Thyroid gland (tissue), 4 donors: Measurements from ENCODE around the gene RABGAP1.

ENCODE experiments used
- POLR2A ChIP-seq, 2 donors: fragments of 450-650 bp; IDR thresholded peaks; one replicate each; pipeline ENCODE4 v1.6.1; 2017; ENCODE audit warnings: antibody characterized with exemption in 2 of 2, mild to moderate bottlenecking in 2 of 2, moderate library complexity in 1 of 2
- TF ChIP-seq, protein P1 (sequence below), 6 experiments: fragments of 200-600 bp in 3 of 6; fragments of 450-650 bp in 3 of 6; sonication (generic) in 3 of 6; IDR thresholded peaks; one replicate each; pipeline ENCODE4 v1.5.1; 2016 to 2019; ENCODE audit warnings: antibody characterized with exemption in 6 of 6, mild to moderate bottlenecking in 2 of 6, inconsistent platforms in 1 of 6, moderate library complexity in 1 of 6

DNA sequence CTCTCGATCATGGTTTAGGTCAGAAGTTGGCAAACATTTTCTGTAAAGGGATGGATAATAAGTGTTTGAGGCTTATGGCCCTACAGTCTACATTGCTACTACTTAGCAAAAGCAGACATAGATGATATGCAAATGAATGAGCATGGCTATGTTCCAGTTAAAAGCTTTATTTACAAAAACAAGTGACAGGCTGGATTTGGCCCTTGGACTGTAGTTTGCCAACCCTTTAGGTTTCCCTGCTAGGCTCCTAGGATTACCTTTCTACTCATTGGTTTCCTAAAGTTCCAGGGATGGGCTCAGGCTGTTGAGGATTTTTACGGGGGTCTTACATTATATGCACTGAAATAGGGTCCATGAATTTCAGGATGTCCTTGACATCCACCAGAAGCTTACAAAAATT, 150.1 kb downstream of the RABGAP1 start:
- TF ChIP-seq, protein P1, sequence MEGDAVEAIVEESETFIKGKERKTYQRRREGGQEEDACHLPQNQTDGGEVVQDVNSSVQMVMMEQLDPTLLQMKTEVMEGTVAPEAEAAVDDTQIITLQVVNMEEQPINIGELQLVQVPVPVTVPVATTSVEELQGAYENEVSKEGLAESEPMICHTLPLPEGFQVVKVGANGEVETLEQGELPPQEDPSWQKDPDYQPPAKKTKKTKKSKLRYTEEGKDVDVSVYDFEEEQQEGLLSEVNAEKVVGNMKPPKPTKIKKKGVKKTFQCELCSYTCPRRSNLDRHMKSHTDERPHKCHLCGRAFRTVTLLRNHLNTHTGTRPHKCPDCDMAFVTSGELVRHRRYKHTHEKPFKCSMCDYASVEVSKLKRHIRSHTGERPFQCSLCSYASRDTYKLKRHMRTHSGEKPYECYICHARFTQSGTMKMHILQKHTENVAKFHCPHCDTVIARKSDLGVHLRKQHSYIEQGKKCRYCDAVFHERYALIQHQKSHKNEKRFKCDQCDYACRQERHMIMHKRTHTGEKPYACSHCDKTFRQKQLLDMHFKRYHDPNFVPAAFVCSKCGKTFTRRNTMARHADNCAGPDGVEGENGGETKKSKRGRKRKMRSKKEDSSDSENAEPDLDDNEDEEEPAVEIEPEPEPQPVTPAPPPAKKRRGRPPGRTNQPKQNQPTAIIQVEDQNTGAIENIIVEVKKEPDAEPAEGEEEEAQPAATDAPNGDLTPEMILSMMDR (IDR thresholded peaks at IDR 0.05): no peak
- no peak for TF ChIP-seq POLR2A (IDR thresholded peaks at IDR 0.05)
